Stimulated activated CD8-positive, alpha-beta memory T cell treated with anti-CD3 and anti-CD28 coated beads, Interleukin-2, amount 100 ng/mL, for 1 hour (primary cell): ENCODE results near the gene FAAP20.

Experiments used
- DNase-seq, 2 donors: peaks; one replicate each; pipeline ENCODE4 v3.0.0-alpha.2; 2020; ENCODE audit warnings: low read depth in 2 of 2

The FAAP20 gene

GRCh38 chr1:2229911-2230731, 35.5 kb upstream of the FAAP20 start:
- no peak for DNase-seq

GRCh38 chr1:2229037-2229864, 34.7 kb upstream of the FAAP20 start:
- DNase-seq: no peak

- DNase-seq: no peak
Observed at GRCh38 chr1:2228694-2229036, 34.1 kb upstream of the FAAP20 start.

GRCh38 chr1:2228157-2228594, 33.6 kb upstream of the FAAP20 start, which contains the start of gene SKI:
Gene SKI (plus strand): TSS chr1:2228319. CDS start chr1:2228767, 448 bp downstream.
- no peak for DNase-seq

GRCh38 chr1:2227346-2228156, 33.0 kb upstream of the FAAP20 start:
- DNase-seq: peak; percentile 88

- DNase-seq: no peak
Observed at GRCh38 chr1:2226525-2227345, 32.2 kb upstream of the FAAP20 start.

GRCh38 chr1:2224631-2225428, 30.3 kb upstream of the FAAP20 start:
- no peak for DNase-seq

- DNase-seq: no peak
Observed at GRCh38 chr1:2224170-2224584, 29.6 kb upstream of the FAAP20 start.

GRCh38 chr1:2221271-2221670, 26.7 kb upstream of the FAAP20 start:
- no peak for DNase-seq

- DNase-seq: no peak
Observed at GRCh38 chr1:2216767-2217058, 22.1 kb upstream of the FAAP20 start.

GRCh38 chr1:2215909-2216766, 21.6 kb upstream of the FAAP20 start:
- DNase-seq: no peak

GRCh38 chr1:2215329-2215728, 20.8 kb upstream of the FAAP20 start:
- no peak for DNase-seq

GRCh38 chr1:2214541-2215241, 20.1 kb upstream of the FAAP20 start:
- DNase-seq: no peak

- DNase-seq: no peak
Observed at GRCh38 chr1:2213576-2214505, 19.3 kb upstream of the FAAP20 start.

- no peak for DNase-seq
Observed at GRCh38 chr1:2212532-2213491, 18.2 kb upstream of the FAAP20 start.

GRCh38 chr1:2212274-2212531, 17.6 kb upstream of the FAAP20 start:
- no peak for DNase-seq

GRCh38 chr1:2210786-2211185, 16.2 kb upstream of the FAAP20 start:
- DNase-seq: no peak
